RWPE1 (cell line): ENCODE measurements around the gene APOBEC3G.
"Not testable (repeated sequence)": the region's sequence is repeated elsewhere in the genome, so short reads cannot be mapped to it uniquely, and the experiment has no call there.

Experiments
- CTCF ChIA-PET: fragments of 350-600 bp; sonication (Branson Sonifier 250); formaldehyde crosslinking; extraction: SDS; loops from one replicate; lab custom pipeline; 2021; lab: Yijun Ruan, JAX
- POLR2A ChIA-PET: fragments of 400-600 bp; formaldehyde crosslinking; extraction: SDS; loops from one replicate; lab custom pipeline; 2020; ENCODE audit warnings: antibody characterized with exemption; ENCODE audit not compliant: low non-redundant PET; lab: Yijun Ruan, JAX
- DNase-seq: peaks from one replicate; pipeline ENCODE4 v3.0.0; 2012; ENCODE audit warnings: low spot score
- H3K27ac ChIP-seq: fragments of 450-650 bp; 2 replicates; pipeline ENCODE4 v1.5.1; 2017
- TF ChIP-seq, protein P1 (sequence below): fragments of 450-650 bp; conservative IDR thresholded peaks from 2 replicates; pipeline ENCODE4 v1.5.1; 2017; ENCODE audit warnings: low read depth, mild to moderate bottlenecking

Gene APOBEC3G

DNA sequence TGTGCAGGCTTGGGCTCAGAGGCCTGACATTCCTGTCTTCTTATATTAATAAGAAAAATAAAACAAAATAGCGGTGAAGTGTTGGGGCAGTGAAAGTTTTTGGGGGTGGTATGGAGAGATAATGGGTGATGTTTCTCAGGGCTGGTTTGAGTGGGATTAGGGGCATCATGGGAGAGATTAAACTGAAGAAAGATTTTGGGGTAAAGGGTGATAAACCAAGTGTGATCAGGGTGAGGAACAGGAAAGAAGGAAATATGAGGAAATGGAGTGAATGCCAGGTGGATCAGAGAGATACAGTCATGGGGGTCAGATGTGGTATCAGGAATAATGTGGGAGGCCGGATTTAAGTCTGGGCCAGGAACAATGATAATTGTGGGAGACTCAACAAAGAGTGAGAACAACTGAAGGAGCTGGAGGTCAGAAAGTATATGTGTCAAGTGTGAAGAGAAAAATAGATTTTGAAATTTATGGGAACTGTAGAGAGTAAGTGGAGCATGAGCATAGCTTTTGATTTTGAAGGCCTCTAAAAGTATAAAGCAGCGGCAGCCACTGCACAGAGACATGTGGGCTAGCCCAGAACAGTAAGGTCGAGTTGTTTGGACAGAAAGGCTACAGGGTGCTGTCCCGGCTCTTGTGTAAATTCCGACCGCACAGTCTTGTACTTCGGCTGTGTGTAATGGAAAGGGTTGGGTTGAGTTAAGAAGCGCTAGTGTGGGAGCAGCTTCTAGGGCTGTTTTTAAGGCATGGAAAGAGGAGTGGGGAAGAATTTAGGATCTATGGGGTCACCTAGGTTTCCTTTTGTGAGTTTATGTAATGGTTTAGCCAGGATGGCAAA is 10.4 kb upstream of the APOBEC3G start:
- POLR2A ChIA-PET, H3K27ac ChIP-seq, DNase-seq: not testable (repeated sequence)
- CTCF ChIA-PET = interaction anchor here (0.6 kb wide), 1 partner anchor 74 kb away, joined by 5 read pairs; no protein-coding TSS in a partner anchor

DNA sequence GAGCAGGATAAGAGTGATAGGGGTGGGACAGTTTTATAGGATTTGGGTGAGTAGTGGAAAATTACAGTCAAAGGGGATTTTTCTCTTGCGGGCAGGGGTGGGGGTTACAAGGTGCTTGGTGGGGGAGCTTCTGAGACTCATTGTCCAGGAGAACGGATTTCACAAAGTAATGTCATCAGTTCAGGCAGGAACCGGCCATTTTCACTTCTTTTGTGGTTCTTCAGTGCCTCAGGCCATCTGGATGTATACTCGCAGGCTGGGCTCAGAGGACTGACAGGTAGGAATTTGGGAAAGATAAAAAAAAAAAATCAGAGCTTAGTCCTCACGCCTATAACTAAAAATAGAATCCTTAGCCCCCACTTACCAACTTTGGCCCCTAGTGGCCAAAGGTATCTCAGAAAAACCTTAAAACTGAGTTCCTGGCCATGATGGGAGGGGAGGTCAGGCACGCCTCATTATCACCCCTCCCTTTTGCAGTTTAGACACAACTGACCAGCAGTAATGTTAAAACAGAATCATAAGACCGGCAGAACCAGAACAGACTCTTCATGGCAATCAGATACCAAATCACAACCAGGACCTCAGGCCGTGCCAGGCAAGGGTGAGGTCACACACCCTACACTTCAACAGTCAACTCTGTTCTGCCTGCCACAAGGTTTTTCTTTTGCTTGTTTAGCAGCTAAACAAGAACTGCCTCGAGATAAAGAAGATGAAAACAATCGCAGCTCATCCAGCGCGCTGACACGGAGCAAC is 8.9 kb upstream of the APOBEC3G start:
- ChIA-PET CTCF (no interaction called here), POLR2A (no interaction called here)
- no peak for DNase-seq
- TF ChIP-seq, protein P1, sequence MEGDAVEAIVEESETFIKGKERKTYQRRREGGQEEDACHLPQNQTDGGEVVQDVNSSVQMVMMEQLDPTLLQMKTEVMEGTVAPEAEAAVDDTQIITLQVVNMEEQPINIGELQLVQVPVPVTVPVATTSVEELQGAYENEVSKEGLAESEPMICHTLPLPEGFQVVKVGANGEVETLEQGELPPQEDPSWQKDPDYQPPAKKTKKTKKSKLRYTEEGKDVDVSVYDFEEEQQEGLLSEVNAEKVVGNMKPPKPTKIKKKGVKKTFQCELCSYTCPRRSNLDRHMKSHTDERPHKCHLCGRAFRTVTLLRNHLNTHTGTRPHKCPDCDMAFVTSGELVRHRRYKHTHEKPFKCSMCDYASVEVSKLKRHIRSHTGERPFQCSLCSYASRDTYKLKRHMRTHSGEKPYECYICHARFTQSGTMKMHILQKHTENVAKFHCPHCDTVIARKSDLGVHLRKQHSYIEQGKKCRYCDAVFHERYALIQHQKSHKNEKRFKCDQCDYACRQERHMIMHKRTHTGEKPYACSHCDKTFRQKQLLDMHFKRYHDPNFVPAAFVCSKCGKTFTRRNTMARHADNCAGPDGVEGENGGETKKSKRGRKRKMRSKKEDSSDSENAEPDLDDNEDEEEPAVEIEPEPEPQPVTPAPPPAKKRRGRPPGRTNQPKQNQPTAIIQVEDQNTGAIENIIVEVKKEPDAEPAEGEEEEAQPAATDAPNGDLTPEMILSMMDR = no peak
- no peak overlapping the region for H3K27ac ChIP-seq

DNA sequence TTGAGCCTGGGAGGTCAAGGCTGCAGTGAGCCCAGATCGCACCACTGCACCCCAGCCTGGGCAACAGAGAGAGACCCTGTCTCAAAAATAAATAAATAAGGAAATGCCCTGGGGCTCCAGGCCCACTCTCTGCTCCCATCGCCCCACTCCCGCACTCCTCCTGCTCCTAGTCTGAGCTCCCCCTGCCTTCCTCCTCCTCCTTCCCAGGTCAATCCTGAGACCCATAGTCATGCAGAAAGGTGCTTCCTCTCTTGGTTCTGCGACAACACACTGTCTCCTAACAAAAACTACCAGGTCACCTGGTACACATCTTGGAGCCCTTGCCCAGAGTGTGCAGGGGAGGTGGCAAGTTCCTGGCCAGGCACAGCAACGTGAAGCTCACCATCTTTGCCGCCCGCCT is 6.9 kb upstream of the APOBEC3G start:
- ChIA-PET CTCF (no interaction called here), POLR2A (no interaction called here)
- no peak overlapping the region for H3K27ac ChIP-seq
- TF ChIP-seq, protein P1 = no peak
- no peak for DNase-seq

DNA sequence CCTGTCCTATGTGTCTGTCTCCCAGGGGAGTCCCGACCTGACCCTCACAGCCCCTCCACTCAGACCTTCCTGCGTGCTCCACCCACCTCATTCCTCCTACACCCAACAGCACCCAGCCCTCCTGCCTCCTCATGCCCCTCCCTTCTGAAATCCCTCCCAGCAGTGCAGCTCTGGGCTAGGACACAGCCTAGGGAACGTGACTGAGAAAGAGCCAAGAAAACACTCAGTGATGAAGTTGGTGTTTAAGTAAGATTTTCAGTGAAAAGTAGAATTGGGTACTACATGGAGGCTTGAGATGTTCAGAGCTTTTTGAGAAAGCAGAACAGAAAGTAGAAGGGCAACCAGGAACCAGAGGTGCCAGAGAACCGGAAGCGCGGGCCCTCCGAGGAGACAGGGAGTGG is 4.5 kb upstream of the APOBEC3G start:
- DNase-seq, CTCF ChIA-PET, POLR2A ChIA-PET, H3K27ac ChIP-seq: not testable (repeated sequence)

DNA sequence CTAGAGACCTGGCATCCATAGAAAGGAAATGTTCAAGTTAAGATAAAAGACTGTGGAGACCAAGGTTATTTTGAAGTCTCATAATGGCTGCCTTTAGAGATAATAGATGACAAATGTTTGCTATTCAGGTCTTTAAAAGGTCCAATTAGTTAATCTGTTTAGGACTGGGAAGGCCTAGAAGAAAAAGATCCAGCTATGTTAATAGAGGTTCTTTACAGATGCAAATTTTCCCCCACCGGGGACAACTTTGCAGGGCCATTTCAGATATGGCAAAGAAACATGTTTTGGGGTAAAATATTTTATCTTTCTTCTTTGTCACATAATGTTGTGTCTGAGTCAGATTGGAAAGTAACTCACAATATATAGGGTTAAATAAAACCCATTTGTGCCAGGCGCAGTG is 3.1 kb upstream of the APOBEC3G start:
- TF ChIP-seq, protein P1 = no peak
- POLR2A ChIA-PET = no interaction called here
- no peak overlapping the region for H3K27ac ChIP-seq
- CTCF ChIA-PET = no interaction called here
- DNase-seq = no peak

DNA sequence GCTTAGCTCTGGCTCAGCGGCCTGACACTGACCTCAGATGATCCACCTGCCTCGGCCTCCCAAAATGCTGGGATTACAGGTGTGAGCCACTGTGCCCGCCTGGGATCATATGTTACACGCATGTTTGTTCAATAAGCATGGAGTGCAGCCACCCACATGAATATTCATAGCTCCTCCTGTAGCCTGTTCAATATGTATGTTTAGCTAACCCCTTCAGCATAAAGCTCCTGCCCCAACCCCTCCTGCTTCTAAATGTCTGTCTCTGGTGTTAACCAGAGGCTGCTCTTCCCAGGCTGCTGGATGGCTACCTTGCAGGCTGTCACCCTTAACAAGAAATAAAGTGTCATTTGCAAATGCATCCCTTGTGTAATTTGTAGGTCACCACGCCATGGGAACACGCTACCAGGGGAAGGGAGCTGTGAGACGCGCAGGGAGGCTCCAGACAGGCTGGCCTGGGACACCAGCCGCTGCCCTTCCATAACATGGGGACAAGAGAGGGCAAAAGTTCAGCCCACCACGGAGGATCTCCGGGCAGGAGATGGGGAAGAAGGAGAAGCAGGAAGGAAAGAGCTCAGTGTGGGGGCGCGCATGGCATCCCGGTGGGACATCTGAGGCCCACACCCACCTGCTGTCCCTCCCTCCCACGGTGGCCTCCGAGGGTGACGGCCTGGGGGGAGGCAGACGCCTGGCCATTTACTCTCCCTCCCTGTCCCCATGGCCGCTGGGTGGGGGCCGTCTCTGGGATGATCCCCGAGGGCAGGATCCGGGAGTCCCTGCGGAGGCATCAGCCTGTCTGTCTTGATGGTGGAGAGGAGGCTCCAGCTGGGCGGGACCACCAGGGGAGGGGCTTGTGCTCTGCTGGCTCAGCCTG is 685 bp upstream of the APOBEC3G start:
- CTCF ChIA-PET, POLR2A ChIA-PET, H3K27ac ChIP-seq, DNase-seq: not testable (repeated sequence)

DNA sequence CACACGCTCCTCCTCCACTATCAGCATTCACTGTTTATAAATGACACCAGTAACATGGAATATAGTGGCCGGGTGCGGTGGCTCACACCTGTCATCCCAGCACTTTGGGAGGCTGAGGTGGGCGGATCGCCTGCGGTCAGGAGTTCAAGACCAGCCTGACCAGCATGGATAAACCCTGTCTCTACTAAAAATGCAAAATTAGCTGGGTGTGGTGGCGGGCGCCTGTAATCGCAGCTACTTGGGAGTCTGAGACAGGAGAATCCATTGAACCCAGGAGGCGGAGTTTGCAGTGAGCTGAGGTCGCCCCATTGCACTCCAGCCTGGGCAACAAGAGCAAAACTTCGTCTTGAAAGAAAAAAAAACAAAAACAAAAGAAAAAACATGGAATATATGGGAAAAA is 837 bp downstream of the APOBEC3G start:
- DNase-seq, H3K27ac ChIP-seq, CTCF ChIA-PET, POLR2A ChIA-PET: not testable (repeated sequence)

DNA sequence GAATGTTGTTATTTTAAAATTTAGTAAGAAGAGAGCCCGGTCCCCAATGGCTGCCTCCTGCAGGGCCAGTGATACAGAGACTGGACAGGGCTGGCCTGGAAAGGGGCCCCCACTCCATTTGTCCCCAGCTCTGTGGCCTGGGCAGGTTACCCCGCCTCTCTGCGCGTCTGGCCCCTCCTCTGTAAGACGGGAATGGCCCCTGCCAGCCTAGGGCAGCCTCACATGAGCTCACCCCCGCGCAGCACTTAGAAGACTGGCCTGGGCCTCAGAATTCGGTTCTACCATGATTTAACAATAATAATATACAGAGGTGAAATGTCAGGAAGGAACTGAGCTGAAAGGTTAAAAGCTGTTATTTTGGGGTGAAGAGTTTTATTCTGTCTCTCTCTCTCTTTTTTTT is 1.3 kb downstream of the APOBEC3G start:
- DNase-seq = no peak
- ChIA-PET CTCF (no interaction called here), POLR2A (no interaction called here)
- TF ChIP-seq, protein P1 = no peak
- no peak overlapping the region for H3K27ac ChIP-seq

DNA sequence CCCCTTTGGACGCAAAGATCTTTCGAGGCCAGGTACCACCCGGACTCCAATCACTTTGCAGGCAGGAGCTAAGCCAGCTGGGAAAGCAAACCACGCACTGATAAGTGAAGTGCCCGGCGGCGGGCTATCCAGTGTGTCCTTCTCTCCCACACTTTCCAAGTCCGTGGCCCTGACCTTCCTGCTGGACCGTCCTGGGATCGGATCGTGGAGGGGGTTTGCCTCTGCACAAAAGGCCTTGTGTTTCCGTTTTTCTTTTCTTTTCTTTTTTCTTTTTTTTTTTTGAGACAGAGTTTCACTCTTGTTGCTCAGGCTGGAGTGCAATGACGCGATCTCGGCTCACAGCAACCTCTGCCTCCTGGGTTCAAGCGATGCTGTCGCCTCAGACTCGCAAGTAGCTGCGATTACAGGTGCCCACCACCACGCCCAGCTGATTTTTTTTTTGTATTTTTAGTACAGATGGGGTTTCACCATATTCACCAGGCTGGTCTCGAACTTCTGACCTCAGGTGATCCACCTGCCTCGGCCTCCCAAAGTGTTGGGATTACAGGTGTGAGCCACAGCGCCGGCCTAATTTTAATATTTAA is 2.1 kb downstream of the APOBEC3G start:
- H3K27ac ChIP-seq, CTCF ChIA-PET, POLR2A ChIA-PET, DNase-seq: not testable (repeated sequence)
